GM23338 (cell line): ENCODE measurements around the gene TBPL1. TPM values are rescaled to one million over a fixed set of nuclear protein-coding genes. Genes with fewer than 3 reads are reported as not detected.

Experiments used
- ATAC-seq: fragments of 200-7000 bp; cut with Tn5 transposase; 3 replicates; pipeline ENCODE4 v1.9.1; 2020
- DNase-seq: peaks from one replicate; pipeline ENCODE4 v3.0.0-alpha.2; 2015; ENCODE audit warnings: low spot score
- H2AFZ ChIP-seq: fragments of 200-600 bp; sonication (generic); 2 replicates; pipeline ENCODE4 v1.8.0; 2016; ENCODE audit warnings: antibody characterized with exemption, mild to moderate bottlenecking, moderate library complexity
- H3F3A ChIP-seq: fragments of 200-600 bp; sonication (generic); replicated peaks from 2 replicates; pipeline ENCODE4 v1.8.0; 2017; ENCODE audit warnings: antibody characterized with exemption, mixed run types, low read depth
- H3K27ac ChIP-seq: fragments of 200-600 bp; sonication (generic); 2 replicates; pipeline ENCODE4 v1.6.1; 2016; ENCODE audit warnings: low read depth
- H3K27me3 ChIP-seq: fragments of 200-600 bp; sonication (generic); 2 replicates; pipeline ENCODE4 v1.8.0; 2016; ENCODE audit warnings: mild to moderate bottlenecking, mixed run types, moderate library complexity; ENCODE audit not compliant: insufficient read depth
- H3K36me3 ChIP-seq: fragments of 200-600 bp; sonication (generic); 2 replicates; pipeline ENCODE4 v1.8.0; 2016; ENCODE audit warnings: mild to moderate bottlenecking; ENCODE audit not compliant: insufficient read depth
- H3K4me1 ChIP-seq: fragments of 200-600 bp; sonication (generic); 2 replicates; pipeline ENCODE4 v1.8.0; 2016; ENCODE audit warnings: mild to moderate bottlenecking, moderate library complexity; ENCODE audit not compliant: insufficient read depth
- H3K4me2 ChIP-seq: fragments of 200-600 bp; sonication (generic); 2 replicates; pipeline ENCODE4 v1.7.1; 2017; ENCODE audit warnings: mixed run types
- H3K4me3 ChIP-seq: fragments of 200-600 bp; sonication (generic); 2 replicates; pipeline ENCODE4 v1.6.1; 2016; ENCODE audit warnings: mixed run types
- H3K79me2 ChIP-seq: fragments of 200-600 bp; sonication (generic); replicated peaks from 2 replicates; pipeline ENCODE4 v1.8.0; 2017; ENCODE audit warnings: mild to moderate bottlenecking; ENCODE audit not compliant: insufficient read depth
- H3K9me2 ChIP-seq: fragments of 200-600 bp; sonication (generic); 2 replicates; pipeline ENCODE4 v1.8.0; 2017; ENCODE audit not compliant: insufficient read depth
- H4K20me1 ChIP-seq: fragments of 200-600 bp; sonication (generic); replicated peaks from 2 replicates; pipeline ENCODE4 v1.8.0; 2017; ENCODE audit warnings: mild to moderate bottlenecking; ENCODE audit not compliant: insufficient read depth
- H3K27ac Mint-ChIP-seq: 2 replicates; pipeline ENCODE4 v1.8.0; 2020; ENCODE audit warnings: inconsistent platforms, mild to moderate bottlenecking, moderate library complexity, mixed read lengths
- H3K27me3 Mint-ChIP-seq: 3 replicates; pipeline ENCODE4 v1.8.0; 2022; ENCODE audit warnings: low read depth, mild to moderate bottlenecking, moderate library complexity, mixed read lengths, inconsistent platforms; ENCODE audit not compliant: insufficient read depth, poor library complexity
- H3K36me3 Mint-ChIP-seq: 3 replicates; pipeline ENCODE4 v1.8.0; 2021; ENCODE audit warnings: low read depth, mild to moderate bottlenecking, inconsistent platforms, moderate library complexity, mixed read lengths
- H3K4me1 Mint-ChIP-seq: 3 replicates; pipeline ENCODE4 v1.8.0; 2020; ENCODE audit warnings: mild to moderate bottlenecking, inconsistent platforms, mixed read lengths
- H3K4me3 Mint-ChIP-seq: 3 replicates; pipeline ENCODE4 v1.8.0; 2021; ENCODE audit warnings: moderate library complexity, mild to moderate bottlenecking, inconsistent platforms, mixed read lengths
- H3K9me3 Mint-ChIP-seq: 3 replicates; pipeline ENCODE4 v1.8.0; 2020; ENCODE audit warnings: moderate library complexity, mild to moderate bottlenecking, inconsistent platforms, mixed read lengths
- CREB1 ChIP-seq: fragments of 250-450 bp; sonication (Bioruptor Pico); IDR thresholded peaks from 2 replicates; pipeline ENCODE4 v1.5.0; 2020; ENCODE audit warnings: low read depth, mild to moderate bottlenecking, moderate library complexity
- EZH2phosphoT487 ChIP-seq: fragments of 200-600 bp; sonication (generic); IDR thresholded peaks from one replicate; pipeline ENCODE4 v1.8.1; 2018; ENCODE audit warnings: antibody characterized with exemption; ENCODE audit not compliant: unreplicated experiment
- JUNB ChIP-seq: IDR thresholded peaks from one replicate; pipeline ENCODE4 v1.6.1; 2016; ENCODE audit warnings: antibody characterized with exemption; ENCODE audit not compliant: unreplicated experiment
- REST ChIP-seq: IDR thresholded peaks from one replicate; pipeline ENCODE4 v1.6.1; 2018; ENCODE audit warnings: antibody characterized with exemption; ENCODE audit not compliant: unreplicated experiment
- ZNF462 ChIP-seq: fragments of 250-450 bp; sonication (Bioruptor Pico); IDR thresholded peaks from 2 replicates; pipeline ENCODE4 v1.5.0; 2020; ENCODE audit warnings: mild to moderate bottlenecking, moderate library complexity
- polyA plus RNA-seq: library from polyadenylated mRNA; unstranded; fragments of >200 nt; fragmentation: Nextera tagmentation; extraction: Ambion mirVana; gene quantifications from 2 replicates; pipeline ENCODE4 v1.2.1, GENCODE V29; 2016
- total RNA-seq: library from RNA; depleted of rRNA; stranded (reverse); fragments of >200 nt; shearing (Covaris generic); gene quantifications from 2 replicates; pipeline ENCODE4 v1.2.3, GENCODE V29; 2014

The TBPL1 gene
- total and polyA plus RNA-seq, 2 experiments from 2014 or later = 72.9 to 139 TPM

GRCh38 chr6:134007077-134007476 lies 54.1 kb downstream of the TBPL1 start (continued):
- TF ChIP-seq ZNF462 (no peak), CREB1 (CRISPR knock-in tag) (no peak)

- DNase-seq = no peak
- peaks cover 1% of the 10 kb centered on the region for H3K4me1 ChIP-seq
- H3K9me2 ChIP-seq = no peaks in the 10 kb centered on the region
- TF ChIP-seq EZH2phosphoT487 (no peak), JUNB (no peak), ZNF462 (no peak), REST (no peak)
These were observed 56.9 kb downstream of the TBPL1 start for GRCh38 chr6:134009876-134010275.

More at GRCh38 chr6:134009876-134010275, 56.9 kb downstream of the TBPL1 start:
- Mint-ChIP-seq H3K4me1 (peaks cover 8% of the 10 kb centered on the region), H3K36me3 (no peaks in the 10 kb centered on the region), H3K4me3 (no peak overlapping the region), H3K27ac (no peak overlapping the region), H3K27me3 (peaks cover 4% of the 10 kb centered on the region), H3K9me3 (no peaks in the 10 kb centered on the region)
- no peak overlapping the region for H3K27ac ChIP-seq
- no peak overlapping the region for H2AFZ ChIP-seq
- no peaks in the 10 kb centered on the region for H3K27me3 ChIP-seq
- H3K36me3 ChIP-seq = no peaks in the 10 kb centered on the region
- ATAC-seq = no peak
- no peak overlapping the region for H3K4me2 ChIP-seq
- no peak overlapping the region for H3K4me3 ChIP-seq
- no peaks in the 10 kb centered on the region for H3F3A ChIP-seq
- H3K79me2 ChIP-seq = no peaks in the 10 kb centered on the region
- H4K20me1 ChIP-seq = no peaks in the 10 kb centered on the region
